Neutrophil (primary cell): ENCODE results near the gene CCDC85A.

Source experiments
- H3K27ac ChIP-seq: fragments of 200-600 bp; sonication (generic); 2 replicates; pipeline ENCODE4 v1.5.1; 2016; ENCODE audit warnings: mild to moderate bottlenecking, moderate library complexity
- H3K27me3 ChIP-seq: fragments of 200-600 bp; sonication (generic); 2 replicates; pipeline ENCODE4 v1.6.0; 2016; ENCODE audit warnings: mild to moderate bottlenecking
- H3K36me3 ChIP-seq: fragments of 200-600 bp; sonication (generic); 2 replicates; pipeline ENCODE4 v1.5.1; 2017
- H3K4me1 ChIP-seq, 2 experiments: fragments of 200-600 bp in 1 of 2; sonication (generic) in 1 of 2; 1 replicate in 1 of 2; 2 replicates in 1 of 2; pipeline versions ENCODE4 v1.5.1 to v1.6.1; 2013 to 2016; ENCODE audit warnings: low read depth in 1 of 2, low read length in 1 of 2, mild to moderate bottlenecking in 1 of 2, moderate library complexity in 1 of 2; ENCODE audit not compliant: control insufficient read depth in 1 of 2, insufficient read depth in 1 of 2
- H3K4me3 ChIP-seq, 2 experiments: fragments of 200-600 bp in 1 of 2; sonication (generic) in 1 of 2; 1 replicate in 1 of 2; 2 replicates in 1 of 2; pipeline ENCODE4 v1.5.1; 2013 to 2016; ENCODE audit warnings: low read depth in 1 of 2, low read length in 1 of 2, mild to moderate bottlenecking in 1 of 2, moderate library complexity in 1 of 2
- H3K9me3 ChIP-seq: fragments of 200-600 bp; sonication (generic); 2 replicates; pipeline ENCODE4 v1.5.1; 2016
- TF ChIP-seq, protein P1 (sequence below): fragments of 200-600 bp; sonication (generic); IDR thresholded peaks from 2 replicates; pipeline ENCODE4 v1.5.1; 2016; ENCODE audit warnings: antibody characterized with exemption

Gene CCDC85A

DNA sequence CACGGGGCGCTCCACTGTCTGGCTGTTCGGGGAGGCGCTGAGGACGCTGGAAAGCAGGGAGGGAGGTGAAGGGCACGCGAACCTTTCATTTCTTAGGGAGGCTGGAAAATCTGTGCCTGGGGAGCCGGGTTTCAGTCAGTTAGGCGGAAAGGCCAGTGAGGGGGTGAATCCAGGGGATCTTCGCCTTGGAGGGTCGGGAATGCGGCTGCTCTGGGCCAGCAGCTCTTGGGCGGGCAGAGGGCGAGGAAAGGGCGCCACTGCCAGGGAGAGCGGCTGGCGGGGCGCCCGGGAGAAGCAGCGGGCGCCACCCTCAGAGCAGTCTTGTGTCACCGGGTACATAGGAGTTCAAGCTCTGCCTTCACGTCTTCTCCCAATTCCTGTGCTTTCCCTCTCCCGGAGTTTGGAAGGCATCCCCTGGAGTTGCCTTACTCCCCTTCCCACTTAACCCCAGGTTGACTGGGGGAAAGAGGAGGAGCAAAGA lies 1.4 kb downstream of the CCDC85A start:
- peaks cover 87% of the 10 kb centered on the region for H3K27me3 ChIP-seq
- no peak overlapping the region for H3K27ac ChIP-seq
- H3K9me3 ChIP-seq, result no peaks in the 10 kb centered on the region
- peaks cover 9 to 19% of the 10 kb centered on the region in 2 experiments for H3K4me1 ChIP-seq
- TF ChIP-seq, protein P1, sequence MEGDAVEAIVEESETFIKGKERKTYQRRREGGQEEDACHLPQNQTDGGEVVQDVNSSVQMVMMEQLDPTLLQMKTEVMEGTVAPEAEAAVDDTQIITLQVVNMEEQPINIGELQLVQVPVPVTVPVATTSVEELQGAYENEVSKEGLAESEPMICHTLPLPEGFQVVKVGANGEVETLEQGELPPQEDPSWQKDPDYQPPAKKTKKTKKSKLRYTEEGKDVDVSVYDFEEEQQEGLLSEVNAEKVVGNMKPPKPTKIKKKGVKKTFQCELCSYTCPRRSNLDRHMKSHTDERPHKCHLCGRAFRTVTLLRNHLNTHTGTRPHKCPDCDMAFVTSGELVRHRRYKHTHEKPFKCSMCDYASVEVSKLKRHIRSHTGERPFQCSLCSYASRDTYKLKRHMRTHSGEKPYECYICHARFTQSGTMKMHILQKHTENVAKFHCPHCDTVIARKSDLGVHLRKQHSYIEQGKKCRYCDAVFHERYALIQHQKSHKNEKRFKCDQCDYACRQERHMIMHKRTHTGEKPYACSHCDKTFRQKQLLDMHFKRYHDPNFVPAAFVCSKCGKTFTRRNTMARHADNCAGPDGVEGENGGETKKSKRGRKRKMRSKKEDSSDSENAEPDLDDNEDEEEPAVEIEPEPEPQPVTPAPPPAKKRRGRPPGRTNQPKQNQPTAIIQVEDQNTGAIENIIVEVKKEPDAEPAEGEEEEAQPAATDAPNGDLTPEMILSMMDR, result no peak
- no peak overlapping the region for H3K4me3 ChIP-seq
- H3K36me3 ChIP-seq, result no peaks in the 10 kb centered on the region

DNA sequence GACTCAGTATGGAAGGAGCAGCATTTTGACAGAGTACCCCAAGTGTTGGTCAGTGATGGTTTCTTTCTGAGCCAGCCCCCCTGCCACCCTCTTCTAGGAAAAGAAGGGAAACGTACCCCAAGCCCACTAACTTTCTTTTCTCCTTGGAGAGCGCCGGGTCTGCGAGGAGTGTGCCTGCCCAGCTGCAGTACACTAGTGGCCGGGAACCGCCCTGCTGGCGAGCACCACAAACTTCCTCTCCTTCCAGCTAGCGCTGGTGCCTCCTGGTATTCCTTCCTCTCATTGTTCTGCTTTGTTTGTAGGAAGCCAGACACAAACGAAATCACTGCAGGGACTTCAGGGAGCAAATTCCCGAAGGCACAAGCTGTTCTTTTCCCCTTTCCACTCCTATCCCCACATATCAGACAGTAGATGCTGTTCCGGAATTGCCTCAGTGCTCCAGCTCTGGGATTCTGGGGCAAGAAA lies 1.8 kb downstream of the CCDC85A start:
- Histone ChIP-seq H3K27me3 (peaks cover 82% of the 10 kb centered on the region), H3K27ac (no peak overlapping the region), H3K4me1 (peaks cover 9 to 19% of the 10 kb centered on the region in 2 experiments), H3K36me3 (no peaks in the 10 kb centered on the region), H3K4me3 (no peak overlapping the region), H3K9me3 (no peaks in the 10 kb centered on the region)
- TF ChIP-seq, protein P1, result no peak

DNA sequence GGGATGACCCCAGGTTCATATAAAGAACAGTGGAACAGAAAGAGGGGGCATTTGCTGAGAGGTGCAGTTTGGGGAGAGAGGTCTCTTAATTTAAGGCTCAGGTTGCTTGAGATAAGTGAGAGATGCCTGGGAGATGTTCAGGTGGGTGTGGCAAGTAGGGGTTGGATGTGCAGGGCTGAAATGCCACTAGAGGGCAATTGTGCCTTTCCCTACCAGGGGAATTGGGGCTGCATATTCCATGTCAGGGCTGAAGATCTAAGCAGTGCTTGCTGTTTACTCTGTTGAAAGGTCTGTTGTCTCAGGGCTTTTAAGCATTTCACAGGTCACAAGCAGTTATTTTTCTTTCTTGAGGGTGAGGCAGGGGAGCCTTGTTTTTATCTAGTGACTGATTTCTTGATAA lies 7.8 kb downstream of the CCDC85A start:
- H3K27me3 ChIP-seq, result peaks cover 29% of the 10 kb centered on the region
- no peak overlapping the region for H3K4me3 ChIP-seq
- H3K4me1 ChIP-seq, result no peaks in the 10 kb centered on the region
- H3K36me3 ChIP-seq, result no peaks in the 10 kb centered on the region
- TF ChIP-seq, protein P1, result no peak
- H3K9me3 ChIP-seq, result no peaks in the 10 kb centered on the region
- no peak overlapping the region for H3K27ac ChIP-seq

DNA sequence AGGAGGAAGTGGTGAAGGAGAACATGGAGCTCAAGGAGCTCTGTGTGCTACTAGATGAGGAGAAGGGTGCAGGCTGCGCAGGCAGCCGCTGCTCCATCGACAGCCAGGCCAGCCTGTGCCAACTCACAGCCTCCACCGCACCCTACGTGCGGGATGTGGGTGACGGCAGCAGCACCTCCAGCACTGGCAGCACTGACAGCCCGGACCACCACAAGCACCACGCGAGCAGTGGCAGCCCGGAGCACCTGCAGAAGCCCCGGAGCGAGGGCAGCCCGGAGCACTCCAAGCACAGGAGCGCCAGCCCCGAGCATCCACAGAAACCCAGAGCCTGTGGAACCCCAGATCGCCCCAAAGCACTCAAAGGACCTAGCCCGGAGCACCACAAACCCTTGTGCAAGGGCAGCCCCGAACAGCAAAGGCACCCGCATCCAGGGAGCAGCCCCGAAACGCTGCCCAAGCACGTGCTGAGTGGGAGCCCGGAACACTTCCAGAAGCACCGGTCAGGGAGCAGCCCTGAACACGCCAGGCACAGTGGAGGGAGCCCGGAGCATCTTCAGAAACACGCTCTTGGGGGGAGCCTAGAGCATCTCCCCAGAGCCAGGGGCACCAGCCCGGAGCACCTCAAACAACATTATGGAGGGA lies 9.0 kb downstream of the CCDC85A start:
- Histone ChIP-seq H3K36me3 (no peaks in the 10 kb centered on the region), H3K9me3 (no peaks in the 10 kb centered on the region), H3K4me1 (no peaks in the 10 kb centered on the region), H3K27me3 (peaks cover 17% of the 10 kb centered on the region), H3K27ac (no peak overlapping the region), H3K4me3 (no peak overlapping the region)
- TF ChIP-seq, protein P1, result no peak

DNA sequence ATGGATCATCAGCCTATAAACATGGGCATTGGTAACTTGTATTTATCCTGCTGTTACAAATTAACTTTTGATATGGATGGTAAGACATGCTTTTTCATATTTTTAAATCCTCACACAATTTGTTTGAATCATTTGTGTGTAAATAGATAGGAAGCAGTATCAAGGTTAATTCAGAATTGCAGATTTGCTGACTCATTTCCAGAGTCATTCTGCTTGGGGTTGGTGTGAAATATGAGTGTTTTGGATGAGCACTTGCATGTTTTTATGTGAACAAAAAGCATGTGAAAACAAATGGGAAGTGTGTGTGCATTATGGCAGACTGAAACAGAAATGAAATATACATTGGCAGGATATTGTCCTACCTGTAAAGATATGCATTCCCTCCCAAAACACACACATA lies 11.8 kb downstream of the CCDC85A start:
- peaks cover 5% of the 10 kb centered on the region for H3K27me3 ChIP-seq
- H3K27ac ChIP-seq, result no peak overlapping the region
- TF ChIP-seq, protein P1, result no peak

More for the DNA sequence above, 11.8 kb downstream of the CCDC85A start:
- H3K4me1 ChIP-seq, result no peaks in the 10 kb centered on the region
- H3K36me3 ChIP-seq, result no peaks in the 10 kb centered on the region
- H3K9me3 ChIP-seq, result no peaks in the 10 kb centered on the region
- H3K4me3 ChIP-seq, result no peak overlapping the region
